MM.1S (cell line): ENCODE results near the gene GCGR.
A peak's percentile ranks its signal among the peaks of the same experiment; 100 is the strongest.

Experiments
- DNase-seq: peaks from one replicate; pipeline ENCODE4 v3.0.0-alpha.2; 2015
- H2AFZ ChIP-seq: fragments of 300-600 bp; sonication (generic); 2 replicates; pipeline ENCODE4 v1.6.0; 2016; ENCODE audit warnings: antibody characterized with exemption, low read length
- H3F3A ChIP-seq: fragments of 300-600 bp; sonication (generic); 2 replicates; pipeline ENCODE4 v1.6.1; 2016; ENCODE audit warnings: mild to moderate bottlenecking, antibody characterized with exemption, low read length, moderate library complexity, mixed read lengths; ENCODE audit not compliant: insufficient read depth
- H3K27ac ChIP-seq: fragments of 300-600 bp; sonication (generic); 2 replicates; pipeline ENCODE4 v1.5.1; 2016; ENCODE audit warnings: mild to moderate bottlenecking, low read length
- H3K27me3 ChIP-seq: fragments of 300-600 bp; sonication (generic); replicated peaks from 2 replicates; pipeline ENCODE4 v1.6.0; 2016; ENCODE audit warnings: low read length; ENCODE audit not compliant: insufficient read depth
- H3K36me3 ChIP-seq: fragments of 300-600 bp; sonication (generic); replicated peaks from 2 replicates; pipeline ENCODE4 v1.6.1; 2016; ENCODE audit warnings: mild to moderate bottlenecking, low read length, mixed read lengths; ENCODE audit not compliant: insufficient read depth
- H3K4me1 ChIP-seq: fragments of 300-600 bp; sonication (generic); 2 replicates; pipeline ENCODE4 v1.6.1; 2016; ENCODE audit warnings: low read length, mixed read lengths
- H3K4me2 ChIP-seq: fragments of 300-600 bp; sonication (generic); 2 replicates; pipeline ENCODE4 v1.6.0; 2016; ENCODE audit warnings: low read depth, low read length
- H3K4me3 ChIP-seq: fragments of 300-600 bp; sonication (generic); 2 replicates; pipeline ENCODE4 v1.5.1; 2016; ENCODE audit warnings: low read length, mixed read lengths
- H3K79me2 ChIP-seq: fragments of 300-600 bp; sonication (generic); 2 replicates; pipeline ENCODE4 v1.6.1; 2016; ENCODE audit warnings: mixed run types, low read length, mixed read lengths
- H3K9ac ChIP-seq: fragments of 300-600 bp; sonication (generic); 2 replicates; pipeline ENCODE4 v1.6.1; 2016; ENCODE audit warnings: low read length, mixed read lengths
- H3K9me2 ChIP-seq: fragments of 300-600 bp; sonication (generic); replicated peaks from 2 replicates; pipeline ENCODE4 v1.6.1; 2016; ENCODE audit warnings: mild to moderate bottlenecking, low read length, mixed read lengths; ENCODE audit not compliant: insufficient read depth
- H3K9me3 ChIP-seq: fragments of 300-600 bp; sonication (generic); replicated peaks from 2 replicates; pipeline ENCODE4 v1.6.1; 2016; ENCODE audit warnings: mild to moderate bottlenecking, low read length, mixed read lengths; ENCODE audit not compliant: insufficient read depth
- H4K20me1 ChIP-seq: fragments of 300-600 bp; sonication (generic); 2 replicates; pipeline ENCODE4 v1.6.1; 2016; ENCODE audit warnings: mild to moderate bottlenecking, low read length, moderate library complexity, mixed read lengths; ENCODE audit not compliant: insufficient read depth
- CTCF ChIP-seq: fragments of 300-600 bp; sonication (generic); IDR thresholded peaks from 2 replicates; pipeline ENCODE4 v1.5.1; 2016; ENCODE audit warnings: antibody characterized with exemption, low read length, mixed read lengths
- EZH2 ChIP-seq: fragments of 300-600 bp; sonication (generic); optimal IDR thresholded peaks from 2 replicates; pipeline ENCODE3; 2017; ENCODE audit warnings: low read depth, mild to moderate bottlenecking, antibody characterized with exemption, low read length, mixed read lengths
- EZH2phosphoT487 ChIP-seq: fragments of 300-600 bp; sonication (generic); IDR thresholded peaks from 2 replicates; pipeline ENCODE4 v1.6.1; 2018; ENCODE audit warnings: antibody characterized with exemption, low read length

Gene GCGR

GRCh38 chr17:81858967-81859905, 55.3 kb downstream of the GCGR start:
- peak; percentile 18 for DNase-seq
- peaks cover 3% of the 10 kb centered on the region; the same call in 1 of the 2 replicates for H4K20me1 ChIP-seq
- peaks cover 17% of the 10 kb centered on the region for H3K36me3 ChIP-seq
- peaks cover 89% of the 10 kb centered on the region for H3K79me2 ChIP-seq
- peak overlapping the region; percentile 56; the same call in 1 of the 2 replicates for H3K27ac ChIP-seq
- peaks cover 14% of the 10 kb centered on the region for H3K4me1 ChIP-seq
- H3K4me2 ChIP-seq: peak overlapping the region; percentile 54
- peak overlapping the region; percentile 99 for H3K9ac ChIP-seq
- H3K9me3 ChIP-seq: no peaks in the 10 kb centered on the region
- TF ChIP-seq EZH2phosphoT487 (no peak), CTCF (no peak), EZH2 (no peak)
- no peaks in the 10 kb centered on the region for H3K9me2 ChIP-seq
- peaks cover 24% of the 10 kb centered on the region; the same call in 1 of the 2 replicates for H3F3A ChIP-seq
- no peaks in the 10 kb centered on the region for H3K27me3 ChIP-seq
- H3K4me3 ChIP-seq: peak overlapping the region; percentile 97
- no peak overlapping the region for H2AFZ ChIP-seq

GRCh38 chr17:81859906-81860755, 56.2 kb downstream of the GCGR start, which contains the start of gene P4HB:
P4HB (minus strand) TSS chr17:81860535; CDS start chr17:81860471, 64 bp downstream.
- no peaks in the 10 kb centered on the region for H3K27me3 ChIP-seq
- DNase-seq: no peak
- peak within 1 kb of the TSS; percentile 78 for H3K4me2 ChIP-seq
- H2AFZ ChIP-seq: peak within 1 kb of the TSS; percentile 75
- H3K36me3 ChIP-seq: peaks cover 9% of the 10 kb centered on the region
- peak within 1 kb of the TSS; percentile 98 for H3K4me3 ChIP-seq
- no peak for TF ChIP-seq EZH2phosphoT487
- TF ChIP-seq CTCF: no peak
- TF ChIP-seq EZH2: no peak
- peak within 1 kb of the TSS; percentile 99 for H3K9ac ChIP-seq
- H4K20me1 ChIP-seq: peaks cover 3% of the 10 kb centered on the region; the same call in 1 of the 2 replicates
- no peaks in the 10 kb centered on the region for H3K9me3 ChIP-seq
- H3K79me2 ChIP-seq: peaks cover 87% of the 10 kb centered on the region
- peak within 1 kb of the TSS; percentile 97 for H3K27ac ChIP-seq
- peaks cover 22% of the 10 kb centered on the region; the same call in 1 of the 2 replicates for H3F3A ChIP-seq
- H3K9me2 ChIP-seq: no peaks in the 10 kb centered on the region
- peaks cover 14% of the 10 kb centered on the region for H3K4me1 ChIP-seq

- Histone ChIP-seq H3K9me3 (no peaks in the 10 kb centered on the region), H3K9me2 (no peaks in the 10 kb centered on the region), H3K27me3 (no peaks in the 10 kb centered on the region), H3K4me1 (peaks cover 14% of the 10 kb centered on the region), H3K79me2 (peaks cover 86% of the 10 kb centered on the region), H4K20me1 (peaks cover 3% of the 10 kb centered on the region; the same call in 1 of the 2 replicates), H3K36me3 (0 out of 2 replicates have a peak, but pooled peaks cover 6% of the 10 kb centered on the region), H3F3A (peaks cover 29% of the 10 kb centered on the region), H3K27ac (peak overlapping the region; percentile 97), H3K9ac (peak overlapping the region; percentile 98), H3K4me3 (peak overlapping the region; percentile 98), H2AFZ (peak overlapping the region; percentile 49), H3K4me2 (peak overlapping the region; percentile 78)
- TF ChIP-seq CTCF: no peak
- TF ChIP-seq EZH2: no peak
- no peak for TF ChIP-seq EZH2phosphoT487
- DNase-seq: peak; percentile 100
Measured at GRCh38 chr17:81860756-81861568, 57.0 kb downstream of the GCGR start.
